Cardiac muscle cell (in vitro differentiated cells and primary cell): Measurements from ENCODE around the gene TRPC4. TPM values are rescaled to one million over a fixed set of nuclear protein-coding genes. Genes with fewer than 3 reads are reported as not detected.

ENCODE experiments used
- DNase-seq, 2 donors: peaks; one replicate each; pipeline versions ENCODE4 v3.0.0 to v3.0.0-alpha.2; 2010 to 2017; ENCODE audit warnings: low read depth in 1 of 2, low spot score in 1 of 2
- H3K27ac ChIP-seq: fragments of 200-600 bp; sonication (generic); 2 replicates; pipeline ENCODE4 v1.5.1; 2016
- H3K27me3 ChIP-seq: fragments of 200-600 bp; sonication (generic); 2 replicates; pipeline ENCODE4 v1.6.0; 2016; ENCODE audit warnings: control low read depth
- H3K36me3 ChIP-seq: fragments of 200-600 bp; sonication (generic); 2 replicates; pipeline ENCODE4 v1.5.1; 2016; ENCODE audit warnings: control low read depth
- H3K4me1 ChIP-seq: fragments of 200-600 bp; sonication (generic); 2 replicates; pipeline ENCODE4 v1.8.1; 2017; ENCODE audit warnings: low read depth, mild to moderate bottlenecking, mixed run types
- H3K4me3 ChIP-seq: fragments of 200-600 bp; sonication (generic); 2 replicates; pipeline ENCODE4 v1.5.1; 2016; ENCODE audit warnings: mild to moderate bottlenecking
- H3K9me3 ChIP-seq: fragments of 200-600 bp; sonication (generic); 2 replicates; pipeline ENCODE4 v1.5.1; 2017; ENCODE audit warnings: low read depth, mild to moderate bottlenecking, control low read depth
- CTCF ChIP-seq: IDR thresholded peaks from 2 replicates; pipeline ENCODE4 v1.5.1; 2012; ENCODE audit warnings: low read depth, mild to moderate bottlenecking, low read length
- polyA plus RNA-seq: library from polyadenylated mRNA; unstranded; fragments of >200 nt; fragmentation: Nextera tagmentation; extraction: Ambion mirVana; gene quantifications from 2 replicates; pipeline ENCODE4 v1.2.1, GENCODE V29; 2016
- total RNA-seq: library from RNA; depleted of rRNA; stranded (reverse); fragments of >200 nt; gene quantifications from 2 replicates; pipeline ENCODE4 v1.2.3, GENCODE V29; 2016

Gene TRPC4
- total and polyA plus RNA-seq, 2 experiments from 2014 or later: 0.09 to 0.28 TPM

DNA sequence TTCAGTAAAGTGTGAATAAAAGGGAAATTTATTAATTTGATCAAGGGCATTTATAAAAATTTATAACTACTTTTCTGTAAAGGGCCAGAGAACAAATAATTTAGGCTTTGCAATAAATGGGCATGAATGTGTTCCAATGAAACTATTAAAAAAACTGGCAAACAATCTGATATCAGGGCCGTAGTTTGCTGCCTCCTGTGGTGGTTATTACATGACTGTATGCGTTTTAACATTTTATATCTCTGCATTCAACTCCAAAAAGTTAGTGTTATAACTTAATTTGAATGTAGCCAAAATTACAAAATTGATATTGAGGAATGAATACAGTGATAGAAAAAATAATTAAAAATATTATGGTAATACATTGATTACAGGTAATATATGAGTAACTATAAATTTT, 190.5 kb downstream of the TRPC4 start:
- Histone ChIP-seq H3K4me3 (no peak overlapping the region), H3K4me1 (no peaks in the 10 kb centered on the region), H3K36me3 (no peaks in the 10 kb centered on the region), H3K27ac (no peak overlapping the region), H3K27me3 (no peaks in the 10 kb centered on the region), H3K9me3 (no peaks in the 10 kb centered on the region)
- peak; percentile 22 for TF ChIP-seq CTCF
- DNase-seq: no peak

- Histone ChIP-seq H3K27ac (no peak overlapping the region), H3K4me3 (no peak overlapping the region), H3K36me3 (no peaks in the 10 kb centered on the region), H3K9me3 (no peaks in the 10 kb centered on the region), H3K27me3 (no peaks in the 10 kb centered on the region), H3K4me1 (no peaks in the 10 kb centered on the region)
- TF ChIP-seq CTCF: no peak
- DNase-seq: no peak
These were observed 199.7 kb downstream of the TRPC4 start for GRCh38 chr13:37669845-37670244.

DNA sequence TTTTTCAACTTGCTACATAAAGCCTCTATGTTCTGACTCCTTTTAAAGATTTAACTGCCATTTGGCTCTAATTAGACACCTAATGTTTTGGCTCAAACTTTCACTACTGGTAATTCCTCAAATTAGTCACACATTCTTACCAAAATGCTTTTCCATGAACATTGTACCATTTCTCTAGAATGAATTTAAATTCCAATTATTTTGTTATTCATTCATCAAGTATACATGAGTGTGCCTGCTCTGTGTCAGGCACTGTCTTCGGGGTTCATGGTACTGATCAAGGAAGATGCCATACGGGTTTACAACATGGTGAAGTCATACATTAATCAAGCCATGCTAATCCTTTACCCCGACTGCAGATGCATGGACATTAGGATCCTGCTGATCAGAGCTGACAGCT, 201.9 kb downstream of the TRPC4 start:
- no peak overlapping the region for H3K27ac ChIP-seq
- no peaks in the 10 kb centered on the region for H3K36me3 ChIP-seq
- no peak for DNase-seq
- H3K9me3 ChIP-seq: no peaks in the 10 kb centered on the region
- TF ChIP-seq CTCF: no peak
- H3K4me1 ChIP-seq: no peaks in the 10 kb centered on the region
- no peaks in the 10 kb centered on the region for H3K27me3 ChIP-seq
- no peak overlapping the region for H3K4me3 ChIP-seq

- no peak for DNase-seq
- H3K27me3 ChIP-seq: no peaks in the 10 kb centered on the region
- no peaks in the 10 kb centered on the region for H3K9me3 ChIP-seq
- no peaks in the 10 kb centered on the region for H3K4me1 ChIP-seq
- no peak overlapping the region for H3K4me3 ChIP-seq
- H3K27ac ChIP-seq: no peak overlapping the region
- no peak for TF ChIP-seq CTCF
- no peaks in the 10 kb centered on the region for H3K36me3 ChIP-seq
These were observed 203.5 kb downstream of the TRPC4 start for GRCh38 chr13:37666036-37666435.

DNA sequence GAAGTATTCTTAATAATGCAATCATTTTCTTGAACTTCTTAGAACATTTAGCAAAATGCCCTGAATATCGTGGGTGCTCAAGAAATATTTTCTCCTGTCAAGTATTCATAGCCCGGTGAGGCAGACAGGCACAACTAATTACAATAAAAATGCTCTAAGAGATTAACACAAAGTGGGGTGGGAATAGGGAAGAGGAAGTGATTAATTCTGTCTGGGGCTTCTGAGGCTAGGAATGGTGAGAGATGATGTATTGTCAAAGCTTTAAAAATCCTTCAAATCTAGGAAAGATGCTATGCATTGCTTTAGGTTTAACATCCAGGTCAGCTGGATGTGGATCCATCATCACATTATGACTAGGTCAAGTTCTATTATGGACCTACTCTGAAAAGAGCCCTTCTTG, 204.2 kb downstream of the TRPC4 start:
- H3K9me3 ChIP-seq: no peaks in the 10 kb centered on the region
- no peak for TF ChIP-seq CTCF
- DNase-seq: no peak

DNA sequence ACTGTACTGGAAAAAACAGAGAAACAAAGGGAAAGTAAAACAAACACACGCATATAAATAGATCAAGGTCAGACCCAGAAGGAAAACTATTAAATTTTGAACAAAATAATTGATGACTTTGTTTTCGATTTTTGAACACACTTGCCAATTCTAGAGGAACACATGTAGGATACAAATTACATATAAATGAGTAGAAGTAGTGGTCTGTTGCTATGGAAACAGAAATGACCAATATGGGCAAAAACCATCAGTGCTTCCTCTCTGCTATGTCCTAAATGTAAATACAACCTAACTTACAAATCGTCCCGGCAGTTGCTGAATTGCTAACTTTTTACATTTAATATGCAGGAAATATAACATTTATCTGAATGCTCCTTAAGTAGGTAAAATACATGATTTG, 205.8 kb downstream of the TRPC4 start:
- H3K4me1 ChIP-seq: no peaks in the 10 kb centered on the region
- no peak overlapping the region for H3K27ac ChIP-seq
- no peaks in the 10 kb centered on the region for H3K9me3 ChIP-seq
- no peaks in the 10 kb centered on the region for H3K27me3 ChIP-seq
- TF ChIP-seq CTCF: no peak
- no peaks in the 10 kb centered on the region for H3K36me3 ChIP-seq
- no peak overlapping the region for H3K4me3 ChIP-seq
- DNase-seq: no peak

More for the DNA sequence above, 204.2 kb downstream of the TRPC4 start:
- Histone ChIP-seq H3K27me3 (no peaks in the 10 kb centered on the region), H3K4me1 (no peaks in the 10 kb centered on the region), H3K27ac (no peak overlapping the region), H3K4me3 (no peak overlapping the region), H3K36me3 (no peaks in the 10 kb centered on the region)
